A204.1 (cell line): ENCODE results near the gene VPS35L.

Experiments
- FAIRE-seq: peaks from 2 replicates; lab custom pipeline; 2012; peaks lifted over from hg19 to GRCh38; lab: Jason Lieb, UNC

Gene VPS35L, protein sequence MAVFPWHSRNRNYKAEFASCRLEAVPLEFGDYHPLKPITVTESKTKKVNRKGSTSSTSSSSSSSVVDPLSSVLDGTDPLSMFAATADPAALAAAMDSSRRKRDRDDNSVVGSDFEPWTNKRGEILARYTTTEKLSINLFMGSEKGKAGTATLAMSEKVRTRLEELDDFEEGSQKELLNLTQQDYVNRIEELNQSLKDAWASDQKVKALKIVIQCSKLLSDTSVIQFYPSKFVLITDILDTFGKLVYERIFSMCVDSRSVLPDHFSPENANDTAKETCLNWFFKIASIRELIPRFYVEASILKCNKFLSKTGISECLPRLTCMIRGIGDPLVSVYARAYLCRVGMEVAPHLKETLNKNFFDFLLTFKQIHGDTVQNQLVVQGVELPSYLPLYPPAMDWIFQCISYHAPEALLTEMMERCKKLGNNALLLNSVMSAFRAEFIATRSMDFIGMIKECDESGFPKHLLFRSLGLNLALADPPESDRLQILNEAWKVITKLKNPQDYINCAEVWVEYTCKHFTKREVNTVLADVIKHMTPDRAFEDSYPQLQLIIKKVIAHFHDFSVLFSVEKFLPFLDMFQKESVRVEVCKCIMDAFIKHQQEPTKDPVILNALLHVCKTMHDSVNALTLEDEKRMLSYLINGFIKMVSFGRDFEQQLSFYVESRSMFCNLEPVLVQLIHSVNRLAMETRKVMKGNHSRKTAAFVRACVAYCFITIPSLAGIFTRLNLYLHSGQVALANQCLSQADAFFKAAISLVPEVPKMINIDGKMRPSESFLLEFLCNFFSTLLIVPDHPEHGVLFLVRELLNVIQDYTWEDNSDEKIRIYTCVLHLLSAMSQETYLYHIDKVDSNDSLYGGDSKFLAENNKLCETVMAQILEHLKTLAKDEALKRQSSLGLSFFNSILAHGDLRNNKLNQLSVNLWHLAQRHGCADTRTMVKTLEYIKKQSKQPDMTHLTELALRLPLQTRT

DNA sequence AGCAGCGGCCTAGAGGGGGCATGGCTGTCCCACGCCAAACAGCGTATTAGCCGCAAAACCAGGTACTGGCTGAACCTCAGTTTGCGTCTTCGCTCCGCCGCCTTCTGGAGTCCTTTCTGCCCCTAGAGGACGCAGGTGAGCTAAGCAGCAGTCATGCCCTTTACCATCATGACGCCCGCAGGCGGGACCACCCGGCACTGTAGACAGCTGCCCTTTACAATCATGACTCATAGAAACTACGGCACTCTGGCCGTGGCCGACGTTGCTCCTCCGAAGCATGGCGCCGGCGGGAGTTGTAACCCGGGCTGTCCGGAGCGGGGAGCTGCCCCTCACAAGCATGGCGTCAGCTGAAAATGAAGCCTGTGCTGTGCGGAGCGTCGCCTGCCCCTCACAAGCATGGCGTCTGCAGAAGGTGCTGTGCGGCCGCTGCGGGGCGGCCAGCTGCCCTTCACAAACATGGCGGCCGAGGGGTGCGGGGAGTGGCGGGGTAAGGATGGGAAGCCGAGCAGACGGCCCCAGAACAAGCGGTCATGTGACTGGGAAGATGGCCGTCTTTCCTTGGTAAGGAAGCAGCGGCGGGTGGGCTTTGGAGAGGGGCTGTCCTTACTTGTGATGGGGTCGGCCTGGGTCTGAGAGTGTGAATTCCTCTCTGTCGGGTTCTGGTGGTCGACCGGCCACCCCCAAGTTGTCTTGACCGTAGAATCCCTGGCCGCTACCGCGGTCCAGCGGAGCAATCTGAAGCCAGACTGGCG is at the start of gene VPS35L:
Gene VPS35L, plus strand, starts transcription at position 518 of the 752 bp plus-strand sequence. Its CDS starts 27 bp downstream, at position 545.
- FAIRE-seq, result peak; percentile 94

DNA sequence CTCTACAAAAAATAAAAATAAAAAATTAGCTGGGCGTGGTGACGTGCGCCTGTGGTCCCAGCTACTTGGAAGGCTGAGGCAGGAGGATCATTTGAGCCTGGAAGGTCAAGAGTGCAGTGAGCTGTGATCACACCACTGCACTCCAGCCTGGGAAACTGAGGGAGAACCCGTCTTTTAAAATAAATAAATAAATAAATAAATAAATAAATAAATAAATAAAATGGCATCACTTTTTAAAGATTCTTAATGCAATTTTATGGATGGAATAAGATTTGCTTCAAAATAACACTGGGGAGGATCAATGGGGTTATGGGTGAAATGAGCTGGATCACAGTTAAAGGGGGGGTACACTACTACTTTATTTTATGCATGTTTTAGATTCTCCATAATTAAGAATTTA is 48.5 kb upstream of the VPS35L start:
- no peak for FAIRE-seq

DNA sequence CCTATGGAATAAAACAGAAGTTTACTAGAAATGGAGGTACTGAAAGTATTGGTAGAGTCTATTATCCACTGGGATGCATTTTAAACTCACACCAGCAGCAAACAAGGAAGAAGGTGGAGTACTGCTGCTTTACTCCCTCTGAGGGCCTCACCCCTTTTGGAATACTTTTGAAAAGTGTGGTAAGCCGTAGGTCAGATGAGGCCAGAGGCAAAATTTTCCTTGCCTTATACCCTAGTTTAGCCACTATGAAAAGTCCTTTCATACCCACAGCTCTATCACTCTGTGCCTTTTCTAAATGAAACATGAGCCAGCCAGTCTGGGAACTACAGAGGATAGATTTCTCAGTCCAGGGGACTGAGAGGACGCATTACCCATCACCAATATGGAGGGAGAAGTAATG is 47.6 kb upstream of the VPS35L start:
- FAIRE-seq, result no peak

DNA sequence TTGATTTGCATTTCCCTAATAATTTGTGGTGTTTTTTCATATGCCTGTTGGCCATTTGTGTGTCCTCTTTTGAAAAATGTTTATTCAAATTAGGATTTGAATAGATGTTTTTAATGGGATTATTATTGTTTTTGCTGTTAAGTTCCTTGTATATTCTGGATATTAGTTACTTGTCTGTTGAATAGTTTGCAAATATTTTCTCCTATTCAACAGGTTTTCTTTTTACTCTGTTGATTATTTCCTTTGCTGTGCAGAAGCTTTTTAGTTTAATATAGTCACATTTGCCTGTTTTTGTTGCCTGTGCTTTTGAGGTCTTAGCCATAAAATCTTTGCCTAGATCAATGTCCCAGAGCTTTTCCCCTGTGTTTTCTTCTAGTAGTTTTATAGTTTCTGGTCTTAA is 43.2 kb upstream of the VPS35L start:
- FAIRE-seq, result no peak

DNA sequence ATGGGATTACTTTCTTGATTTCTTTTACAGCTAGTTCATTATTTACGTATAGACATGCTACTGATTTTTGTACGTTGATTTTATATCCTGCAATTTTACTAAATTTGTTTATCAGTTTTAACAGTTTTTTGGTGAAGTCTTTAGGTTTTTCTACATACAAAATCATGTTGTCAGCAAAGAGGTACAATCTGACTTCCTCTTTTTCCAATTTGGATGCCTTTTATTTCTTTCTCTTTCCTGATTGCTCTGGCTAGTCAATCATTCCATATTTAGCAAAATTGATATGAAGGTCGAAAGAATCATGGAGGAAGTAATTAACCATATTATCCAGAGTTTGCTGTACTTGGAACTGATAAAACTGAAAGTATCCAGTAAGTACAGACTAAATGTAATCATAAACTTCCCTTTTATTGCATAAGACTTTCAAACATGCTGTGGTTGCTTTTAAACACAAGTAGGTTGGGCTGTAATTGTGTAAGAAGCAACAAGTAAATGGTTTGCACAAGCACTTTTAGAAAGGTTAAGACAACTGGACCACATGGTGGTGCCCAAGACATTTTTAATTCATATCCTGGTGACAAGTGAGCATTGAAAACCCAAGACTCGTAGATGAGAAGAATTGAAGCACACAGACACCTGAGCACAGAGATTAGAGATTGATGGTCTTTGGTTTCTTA is 42.0 kb upstream of the VPS35L start:
- peak; percentile 21 for FAIRE-seq

DNA sequence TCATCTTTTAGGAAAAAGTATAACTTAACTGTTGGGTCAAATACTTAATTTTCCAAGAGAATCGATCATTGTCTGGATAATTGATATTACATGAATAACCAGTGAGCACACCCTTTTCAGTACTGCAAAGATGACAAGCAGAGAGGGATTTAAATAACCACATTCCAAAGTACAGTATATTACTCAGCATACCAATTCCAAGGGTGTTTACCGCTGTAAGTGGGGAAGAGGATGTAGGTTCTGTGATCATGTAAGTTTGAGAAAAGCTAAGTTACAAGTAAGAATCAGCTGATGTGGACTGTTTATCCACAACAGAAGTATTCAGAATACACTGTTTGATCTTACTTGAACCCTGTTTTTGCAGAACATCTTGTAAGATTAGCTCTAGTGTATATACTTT is 39.7 kb upstream of the VPS35L start:
- no peak for FAIRE-seq

DNA sequence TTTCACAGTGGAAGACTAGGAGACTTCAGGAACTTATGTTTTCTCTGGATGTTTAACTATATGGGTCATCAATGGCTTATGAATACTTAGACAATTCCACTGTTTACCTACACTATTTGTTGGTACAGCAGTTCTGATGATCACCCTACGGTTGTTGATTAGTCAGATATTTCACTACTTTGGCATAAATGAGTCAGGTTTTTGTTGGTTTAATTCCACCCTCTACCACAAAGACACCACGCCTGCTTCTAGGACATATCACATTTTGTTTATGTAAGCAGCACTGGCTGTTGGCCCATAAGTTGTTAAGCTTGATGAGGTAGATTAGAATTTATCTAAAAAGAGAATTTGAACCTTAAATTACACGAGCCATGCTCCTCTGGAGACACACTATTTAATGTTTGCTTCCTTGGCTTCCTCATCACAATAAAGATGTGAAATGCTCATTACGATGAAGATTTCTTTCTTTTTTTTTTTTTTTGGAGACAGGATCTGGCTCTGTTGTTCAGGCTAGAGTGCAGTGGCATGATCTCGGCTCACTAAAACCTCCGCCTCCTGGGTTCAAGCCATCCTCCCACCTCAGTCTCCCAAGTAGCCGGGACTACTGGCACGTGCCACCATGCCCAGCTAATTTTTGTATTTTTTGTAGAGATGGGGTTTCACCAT is 37.9 kb upstream of the VPS35L start:
- FAIRE-seq, result no peak

DNA sequence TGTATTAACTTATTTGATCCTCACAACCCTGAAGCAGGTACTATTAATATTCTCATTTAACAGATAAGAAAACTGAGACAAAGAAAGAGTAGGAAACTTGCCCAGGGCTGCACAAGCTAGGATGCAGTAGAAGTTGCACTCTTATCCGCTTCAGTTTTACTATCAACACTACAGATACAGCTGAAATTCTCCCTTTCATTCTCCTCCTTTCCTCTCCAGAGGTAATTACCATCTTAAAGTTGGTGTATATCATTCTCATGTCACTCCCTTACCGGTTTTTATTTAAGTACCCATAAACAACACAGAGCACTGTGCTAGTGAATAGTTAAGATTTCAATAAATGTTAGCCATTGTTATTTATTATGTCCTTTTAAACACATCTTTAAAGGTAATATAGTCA is 37.1 kb upstream of the VPS35L start:
- FAIRE-seq, result no peak

DNA sequence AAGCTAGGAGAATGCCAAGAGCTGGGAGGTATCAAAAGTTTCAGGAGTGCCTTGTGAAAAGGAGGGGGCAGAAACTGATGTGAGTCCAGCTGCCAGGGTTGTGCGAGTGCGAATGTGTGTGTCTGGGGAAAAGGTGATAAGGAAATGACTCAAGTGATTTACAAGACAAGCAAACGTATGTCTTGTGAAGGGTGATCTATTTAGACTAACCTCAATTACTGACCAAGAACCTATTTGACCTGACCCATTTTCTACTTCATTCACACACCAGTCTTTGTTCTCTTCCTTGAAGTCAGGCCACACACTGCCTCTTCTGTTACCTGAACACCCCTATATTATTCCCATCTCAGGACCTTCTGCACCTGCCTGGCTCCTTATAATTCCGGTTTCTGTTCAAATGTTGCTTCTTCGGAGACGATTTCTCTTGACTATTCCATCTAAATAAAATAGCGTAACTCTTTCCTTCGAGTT is 34.6 kb upstream of the VPS35L start:
- no peak for FAIRE-seq

DNA sequence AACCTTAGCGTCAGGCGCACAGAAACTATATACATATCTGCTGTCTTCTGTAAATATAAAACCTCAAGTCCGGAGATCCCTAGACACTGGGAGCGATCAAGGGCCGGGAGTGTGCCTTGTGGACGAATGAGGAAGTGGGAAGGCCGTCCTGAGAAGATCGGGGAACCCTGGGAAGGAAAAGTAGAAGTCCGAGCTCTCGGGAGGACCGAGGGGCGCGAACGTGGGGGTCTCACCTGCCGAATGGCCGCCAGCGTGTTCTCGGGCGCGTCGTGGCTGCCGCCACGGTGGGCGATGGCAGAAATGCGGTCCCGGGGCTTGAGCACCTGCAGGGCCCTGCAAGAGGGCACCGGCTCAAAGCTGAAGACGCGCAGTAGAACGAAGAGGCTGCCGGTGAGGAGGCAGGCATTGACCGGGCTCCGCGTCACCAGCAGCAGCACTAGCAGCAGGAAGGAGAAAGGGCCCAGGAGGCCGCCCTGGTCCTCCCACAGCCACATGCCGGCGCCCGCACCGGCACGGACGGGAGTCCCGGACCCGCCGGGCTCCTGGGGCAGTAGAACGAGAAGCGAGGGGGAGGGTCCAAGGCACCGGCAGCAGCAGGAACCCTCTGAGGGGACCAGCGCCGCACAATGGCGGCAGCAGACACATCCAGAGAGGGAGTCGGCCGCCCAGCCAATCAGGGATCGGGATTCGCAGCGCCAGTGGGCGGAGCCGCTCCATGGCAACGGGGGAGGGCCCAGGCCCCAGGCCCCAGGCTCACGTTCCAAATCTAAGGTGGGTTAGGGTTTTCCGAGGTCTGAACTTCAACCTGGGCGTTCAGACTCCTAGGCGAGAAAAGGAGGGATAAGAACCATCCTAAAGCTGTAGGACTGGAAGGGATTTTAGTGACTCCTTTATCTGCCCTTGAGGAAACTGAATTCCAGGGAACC is 33.8 kb upstream of the VPS35L start, which contains the start of gene GDE1:
Gene GDE1, minus strand, starts transcription at position 628 of the 926 bp plus-strand sequence. Its CDS starts 134 bp downstream, at position 494.
- FAIRE-seq, result peak; percentile 85

DNA sequence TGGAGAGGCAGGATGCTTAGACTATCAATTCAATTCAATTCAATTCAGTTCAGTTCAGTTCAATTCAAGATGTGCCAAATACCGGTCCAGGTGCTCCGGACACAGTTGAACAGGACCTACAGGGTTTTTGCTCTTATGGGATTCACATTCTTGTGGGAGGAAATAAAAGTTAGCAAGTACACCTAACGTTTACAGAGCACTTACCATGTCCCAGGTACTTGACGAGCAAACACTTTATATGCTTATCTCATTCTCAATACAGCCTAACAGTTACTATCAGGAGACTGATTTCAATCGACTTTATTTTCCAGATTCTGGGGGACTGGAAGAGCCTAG is 33.1 kb upstream of the VPS35L start:
- FAIRE-seq, result no peak

DNA sequence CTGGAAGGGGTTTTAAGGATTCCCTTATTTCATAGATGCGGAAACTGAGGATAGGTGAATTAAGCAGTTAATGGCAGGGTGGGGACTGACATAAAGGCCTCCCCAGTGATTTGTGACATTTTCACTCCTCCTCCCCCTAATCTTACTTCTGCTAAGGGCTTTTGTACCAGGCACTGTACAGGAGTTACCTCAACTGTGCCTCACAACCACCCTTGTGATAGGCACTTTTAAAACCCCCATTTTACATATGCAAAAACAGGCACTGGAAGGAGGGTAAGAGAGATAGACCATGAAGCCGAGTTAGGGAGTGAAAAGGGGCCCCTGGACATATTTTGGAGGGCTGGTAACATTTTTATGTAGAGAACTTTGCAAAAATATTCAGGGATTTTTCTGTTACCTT is 32.7 kb upstream of the VPS35L start:
- no peak for FAIRE-seq

DNA sequence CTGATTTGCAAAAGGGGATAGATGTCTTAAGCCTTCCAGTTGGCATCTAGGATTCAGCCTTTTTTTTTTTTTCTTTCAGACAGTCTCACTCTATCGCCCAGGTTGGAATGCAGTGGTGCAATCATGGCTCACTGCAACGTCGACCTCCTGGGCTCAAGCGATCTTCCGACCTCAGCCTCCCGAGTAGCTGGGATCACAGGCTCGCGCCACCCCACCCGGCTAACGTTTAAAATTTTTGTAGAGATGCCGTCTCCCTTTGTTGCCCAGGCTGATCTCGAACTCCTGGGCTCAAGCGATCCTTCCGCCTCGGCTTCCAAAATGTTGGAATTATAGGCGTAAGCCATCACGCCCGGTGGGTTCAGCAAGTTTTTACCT is 32.3 kb upstream of the VPS35L start:
- FAIRE-seq, result no peak

DNA sequence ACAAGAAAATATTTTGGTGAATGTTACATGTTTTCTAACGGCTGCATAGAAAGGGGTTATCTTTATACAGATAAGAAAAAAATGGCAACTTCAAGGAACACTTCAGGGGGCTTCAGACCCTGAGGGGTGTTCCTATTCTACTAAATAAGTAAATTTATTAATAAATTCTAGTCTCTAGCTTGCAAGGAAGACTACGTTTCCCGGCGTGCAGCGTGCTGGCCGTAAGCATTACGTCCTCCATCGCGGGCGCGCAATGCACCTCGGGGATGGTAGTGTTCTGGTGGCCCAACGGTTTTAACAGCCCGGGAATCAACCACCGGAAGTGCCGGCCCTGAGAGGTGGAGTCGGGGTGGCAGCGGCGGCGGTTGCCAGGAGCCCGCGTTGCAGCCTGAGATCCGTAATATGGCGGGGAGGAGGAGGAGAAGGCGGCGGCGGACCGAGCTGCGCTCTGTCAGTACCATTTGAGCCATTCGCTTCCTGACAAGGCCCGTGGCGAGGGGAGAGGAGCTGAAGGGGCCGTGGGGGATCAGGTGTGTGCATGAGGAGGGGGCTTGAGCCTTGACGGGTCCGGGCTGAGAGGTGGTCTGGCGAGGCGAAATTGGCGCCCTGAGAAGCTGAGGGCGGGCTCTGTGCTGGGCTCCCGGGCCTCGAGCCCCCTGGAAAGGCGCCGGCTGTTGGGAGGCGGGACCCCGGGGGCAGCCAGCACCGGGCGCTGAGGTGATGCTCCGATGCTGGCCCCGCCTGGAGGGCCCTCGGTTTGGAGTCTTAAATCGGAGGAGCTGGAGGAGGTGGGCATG is 31.7 kb upstream of the VPS35L start, which contains the start of gene CCP110:
Gene CCP110, plus strand, starts transcription at position 384 of the 797 bp plus-strand sequence. CDS start 3,940 bp downstream, outside the sequence.
- FAIRE-seq, result peak; percentile 94

DNA sequence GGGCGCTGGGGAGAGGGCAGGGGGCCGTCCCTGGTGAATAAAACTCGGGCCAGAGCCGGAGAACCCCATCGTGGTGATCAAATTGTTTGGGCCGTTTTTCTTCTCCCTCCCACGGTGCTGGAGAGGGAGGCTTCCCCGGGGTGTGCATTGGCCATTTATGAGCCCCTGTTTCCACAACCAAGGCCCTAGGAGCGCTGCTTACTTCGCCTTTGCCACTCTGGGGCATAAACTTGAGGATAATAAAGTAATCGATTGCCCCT is 31.2 kb upstream of the VPS35L start:
- no peak for FAIRE-seq

DNA sequence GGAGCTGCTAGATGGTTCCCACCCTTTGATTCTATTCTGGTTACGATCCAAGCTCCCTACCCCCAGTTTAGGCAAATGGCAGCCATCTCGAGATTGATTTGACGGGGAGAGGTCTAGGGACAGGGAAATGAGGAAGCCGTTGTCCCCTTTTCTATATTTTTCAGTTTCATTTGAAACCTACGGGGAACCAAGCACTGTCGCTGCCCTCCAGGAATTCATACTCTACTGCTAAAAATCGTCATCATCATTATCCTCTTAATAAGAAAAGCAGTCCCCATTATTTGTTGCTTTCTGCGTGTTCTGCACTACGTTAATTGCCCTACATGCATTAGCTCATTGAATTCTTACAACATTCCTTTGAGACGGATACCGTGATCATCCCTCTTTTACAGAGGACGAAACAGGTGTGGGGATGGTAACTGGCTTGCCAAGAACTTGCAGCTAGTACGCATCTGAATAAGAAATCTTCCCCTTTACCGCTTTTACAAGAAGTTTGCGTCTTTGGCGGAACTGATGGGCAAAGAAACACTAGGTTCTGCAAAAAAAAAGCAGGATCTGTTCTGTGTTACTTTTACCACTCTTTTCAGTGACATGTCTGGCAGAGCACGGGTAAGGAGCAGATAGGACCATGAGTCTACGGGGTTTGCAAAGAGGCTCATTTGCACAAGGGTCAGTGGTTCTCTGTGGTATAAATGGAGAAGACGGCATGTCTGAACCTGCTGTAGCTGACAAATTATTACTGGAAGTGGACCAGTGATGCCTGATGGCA is 30.7 kb upstream of the VPS35L start:
- no peak for FAIRE-seq

DNA sequence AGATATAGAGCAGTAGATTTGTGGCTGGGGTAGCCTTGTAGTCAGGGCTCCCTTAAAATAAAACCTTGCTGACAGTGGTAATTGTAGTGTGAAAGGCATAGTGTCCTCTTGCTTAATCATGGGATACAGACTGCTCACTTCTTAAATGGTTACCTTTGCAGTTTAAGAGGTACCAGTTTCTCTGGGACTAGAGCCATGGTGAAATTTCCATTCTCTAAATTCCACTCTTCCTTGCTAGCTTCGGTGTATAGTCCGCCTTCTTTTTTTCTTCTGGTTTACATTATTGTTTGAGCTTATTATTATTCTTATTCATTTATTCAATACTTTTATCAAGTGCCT is 30.1 kb upstream of the VPS35L start:
- FAIRE-seq, result no peak

DNA sequence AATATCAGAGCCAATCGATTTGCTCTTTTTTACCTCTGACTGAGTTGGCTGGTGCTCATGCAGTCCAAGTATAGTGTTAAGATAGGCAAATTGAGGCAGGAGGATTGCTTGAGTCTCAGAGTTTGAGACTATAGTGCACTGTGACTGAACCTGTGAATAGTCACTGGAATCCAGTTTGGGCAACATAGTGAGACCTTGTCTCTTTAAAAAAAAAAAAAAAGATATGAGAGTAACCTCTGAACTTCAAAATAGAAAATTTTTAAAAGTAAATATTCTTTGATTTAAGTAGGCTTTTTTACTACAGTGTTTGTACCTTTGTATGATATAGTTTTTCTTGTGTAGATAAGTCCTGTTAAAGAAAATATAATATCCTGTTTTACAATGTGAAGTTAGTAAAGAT is 28.3 kb upstream of the VPS35L start:
- FAIRE-seq, result no peak

DNA sequence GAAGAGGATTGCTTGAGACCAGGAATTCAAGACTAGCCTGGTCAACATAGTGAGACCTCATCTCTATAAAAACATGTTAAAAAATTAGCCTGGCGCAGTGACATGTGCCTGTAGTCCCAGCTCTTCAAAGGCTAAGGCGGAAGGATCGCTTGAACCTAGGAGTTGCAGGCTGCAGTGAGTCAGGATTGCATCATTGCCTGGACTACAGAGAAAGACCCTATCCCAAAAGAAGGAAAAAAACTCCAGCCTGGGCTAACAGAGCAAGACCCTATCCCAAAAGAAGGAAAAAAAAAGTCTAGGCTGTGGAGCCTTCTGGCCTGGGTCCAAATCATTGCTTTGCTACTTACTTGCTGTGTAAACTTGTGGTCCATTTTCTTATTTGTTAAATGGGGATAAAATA is 26.8 kb upstream of the VPS35L start:
- no peak for FAIRE-seq
